Kidney (tissue), 14 donors: ENCODE data around the gene DCTD. TPM values are rescaled to one million over a fixed set of nuclear protein-coding genes. Genes with fewer than 3 reads are reported as not detected.
A peak's percentile ranks its signal among the peaks of the same experiment; 100 is the strongest.

ENCODE experiments used
- DNase-seq, 5 donors: peaks; one replicate each; pipeline ENCODE4 v3.0.0-alpha.2; 2013 to 2020
- FAIRE-seq: peaks from 2 replicates; lab custom pipeline; 2012; peaks lifted over from hg19 to GRCh38; lab: Jason Lieb, UNC
- H3K27ac ChIP-seq, 2 donors: one replicate each; pipeline ENCODE4 v1.7.0; 2013; ENCODE audit warnings: low read depth in 2 of 2, low read length in 2 of 2, inconsistent platforms in 1 of 2
- H3K27me3 ChIP-seq: one replicate; pipeline ENCODE4 v1.7.1; 2013; ENCODE audit warnings: low read length, inconsistent platforms; ENCODE audit not compliant: control insufficient read depth, insufficient read depth
- H3K36me3 ChIP-seq, 3 donors: one replicate each; pipeline versions ENCODE4 v1.7.0 to v1.7.1; 2013; ENCODE audit warnings: low read length in 3 of 3, control low read depth in 1 of 3, inconsistent platforms in 1 of 3; ENCODE audit not compliant: insufficient read depth in 3 of 3, control insufficient read depth in 2 of 3
- H3K4me1 ChIP-seq, 3 donors: one replicate each; pipeline versions ENCODE4 v1.7.0 to v1.7.1; 2013; ENCODE audit warnings: low read length in 3 of 3, inconsistent platforms in 1 of 3, low read depth in 1 of 3; ENCODE audit not compliant: control insufficient read depth in 2 of 3, insufficient read depth in 2 of 3
- H3K4me3 ChIP-seq, 3 donors: one replicate each; pipeline versions ENCODE4 v1.7.0 to v1.8.1; 2013; ENCODE audit warnings: low read length in 3 of 3, control low read depth in 1 of 3, inconsistent platforms in 1 of 3
- H3K9ac ChIP-seq, 3 donors: one replicate each; pipeline versions ENCODE4 v1.7.0 to v1.7.1; 2013; ENCODE audit warnings: low read length in 3 of 3, control low read depth in 1 of 3, inconsistent platforms in 1 of 3
- H3K9me3 ChIP-seq, 3 donors: one replicate each; pipeline versions ENCODE4 v1.7.0 to v1.7.1; 2013; ENCODE audit warnings: low read length in 3 of 3, control low read depth in 1 of 3, inconsistent platforms in 1 of 3; ENCODE audit not compliant: control insufficient read depth in 2 of 3, insufficient read depth in 1 of 3
- CTCF ChIP-seq: IDR thresholded peaks from 3 replicates; pipeline ENCODE4 v1.5.1; 2012; ENCODE audit warnings: mild to moderate bottlenecking, moderate library complexity, borderline replicate concordance; ENCODE audit not compliant: insufficient read depth; ENCODE audit errors: extremely low read depth
- intact Hi-C: fragments of 100-400 bp; cut with DNase I; formaldehyde crosslinking; loops from one replicate; pipeline ENCODE4 v1.11.1; 2022
- polyA plus RNA-seq: library from polyadenylated mRNA; stranded (reverse); fragments of 350-450 nt; fragmentation: Illumina TruSeq; extraction: RNeasy Lipid Tissue Mini Kit (QIAGEN cat#74804); gene quantifications from one replicate; pipeline ENCODE4 v1.2.3, GENCODE V29; 2014; ENCODE audit warnings: low read depth, low replicate concordance; ENCODE audit not compliant: insufficient read depth
- total RNA-seq: library from RNA; stranded (reverse); fragmentation: NEBNext Ultra II Directional; extraction: Animal tissue kit (Norgen Biotek cat#: 25700); gene quantifications from one replicate; pipeline ENCODE4 v1.2.1, GENCODE V29; 2021
- donor health status: control.
- donor health status: control.
- donor health status: control.
- donor health status: control.
- donor health status: control.
- donor health status: DM: yes; HTN: yes; CAD: no.
- donor health status: Normal renal cell carcinoma (clear cell type).

The DCTD gene
- total and polyA plus RNA-seq, 2 donors from 2014 or later: 54.9 to 99.6 TPM

- peaks cover 0 to 4% (median 3%) of the 10 kb centered on the region in 3 donors for H3K9me3 ChIP-seq
- H3K9ac ChIP-seq: no peak overlapping the region
- no peaks in the 10 kb centered on the region for H3K36me3 ChIP-seq
- no peaks in the 10 kb centered on the region for H3K4me1 ChIP-seq
- intact Hi-C loops: no loop called here
- no peak for TF ChIP-seq CTCF
- no peaks in the 10 kb centered on the region for H3K27me3 ChIP-seq
- FAIRE-seq (no peak), DNase-seq (peak in 1 of 5 donors; percentile 28)
- no peak overlapping the region for H3K4me3 ChIP-seq
- H3K27ac ChIP-seq: no peak overlapping the region
Measured at GRCh38 chr4:182855877-182856276, 61.3 kb downstream of the DCTD start.

- H3K27ac ChIP-seq: no peak overlapping the region
- TF ChIP-seq CTCF: no peak
- no peaks in the 10 kb centered on the region for H3K36me3 ChIP-seq
- no peaks in the 10 kb centered on the region for H3K27me3 ChIP-seq
- no peak overlapping the region for H3K9ac ChIP-seq
- DNase-seq: no peak
- H3K4me3 ChIP-seq: no peak overlapping the region
- intact Hi-C loops: no loop called here
- no peak for FAIRE-seq
- H3K9me3 ChIP-seq: peaks cover 0 to 4% (median 3%) of the 10 kb centered on the region in 3 donors
- H3K4me1 ChIP-seq: no peaks in the 10 kb centered on the region
Measured at GRCh38 chr4:182855312-182855711, 61.9 kb downstream of the DCTD start.

GRCh38 chr4:182854466-182854865 lies 62.7 kb downstream of the DCTD start:
- H3K27me3 ChIP-seq: no peaks in the 10 kb centered on the region
- H3K4me3 ChIP-seq: no peak overlapping the region
- peaks cover 0 to 4% (median 3%) of the 10 kb centered on the region in 3 donors for H3K9me3 ChIP-seq
- no peak overlapping the region for H3K9ac ChIP-seq
- no peak for FAIRE-seq
- intact Hi-C loops: no loop called here
- TF ChIP-seq CTCF: no peak
- DNase-seq: no peak
- no peaks in the 10 kb centered on the region for H3K4me1 ChIP-seq
- H3K36me3 ChIP-seq: no peaks in the 10 kb centered on the region
- no peak overlapping the region for H3K27ac ChIP-seq

GRCh38 chr4:182853731-182854330 lies 63.4 kb downstream of the DCTD start:
- Histone ChIP-seq H3K4me1 (no peaks in the 10 kb centered on the region), H3K36me3 (no peaks in the 10 kb centered on the region), H3K27ac (no peak overlapping the region), H3K9ac (no peak overlapping the region), H3K27me3 (no peaks in the 10 kb centered on the region), H3K4me3 (no peak overlapping the region), H3K9me3 (peaks cover 0 to 4% (median 3%) of the 10 kb centered on the region in 3 donors)
- intact Hi-C loops: no loop called here
- FAIRE-seq (no peak), DNase-seq (no peak)
- TF ChIP-seq CTCF: no peak
